SU-DHL-6 (cell line): ENCODE data around the gene PTGER2.

Source experiments
- EZH2phosphoT487 ChIP-seq: fragments of 200-600 bp; sonication (generic), shearing (Covaris generic); conservative IDR thresholded peaks from 2 replicates; pipeline ENCODE4 v1.6.1; 2018; ENCODE audit warnings: mild to moderate bottlenecking, antibody characterized with exemption, low read length, moderate library complexity, mixed read lengths
- TF ChIP-seq, protein P1 (sequence below): fragments of 200-600 bp; sonication (generic); IDR thresholded peaks from one replicate; pipeline ENCODE4 v1.5.1; 2017; ENCODE audit warnings: antibody characterized with exemption, mild to moderate bottlenecking, low read length, moderate library complexity; ENCODE audit not compliant: insufficient read depth, poor library complexity, severe bottlenecking

DNA sequence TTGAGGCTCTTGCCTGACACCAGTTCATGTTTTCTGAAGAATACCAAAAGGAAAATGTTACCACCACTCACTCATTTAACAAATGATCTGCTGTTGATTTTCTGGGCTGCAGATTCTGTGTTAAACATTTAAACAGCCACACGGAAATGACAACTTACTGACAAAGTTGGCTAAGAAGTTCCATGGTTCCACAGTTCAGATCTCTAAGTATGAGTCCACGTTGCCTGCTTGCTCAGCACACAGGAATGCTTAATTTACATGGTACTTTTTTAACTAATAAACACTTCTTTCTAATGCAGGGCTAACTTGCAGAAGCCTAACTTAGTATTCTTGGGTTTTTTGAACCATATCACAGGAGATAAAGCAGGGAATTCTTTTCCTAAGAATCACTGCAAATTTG is 34.7 kb downstream of the PTGER2 start:
- TF ChIP-seq, protein P1, sequence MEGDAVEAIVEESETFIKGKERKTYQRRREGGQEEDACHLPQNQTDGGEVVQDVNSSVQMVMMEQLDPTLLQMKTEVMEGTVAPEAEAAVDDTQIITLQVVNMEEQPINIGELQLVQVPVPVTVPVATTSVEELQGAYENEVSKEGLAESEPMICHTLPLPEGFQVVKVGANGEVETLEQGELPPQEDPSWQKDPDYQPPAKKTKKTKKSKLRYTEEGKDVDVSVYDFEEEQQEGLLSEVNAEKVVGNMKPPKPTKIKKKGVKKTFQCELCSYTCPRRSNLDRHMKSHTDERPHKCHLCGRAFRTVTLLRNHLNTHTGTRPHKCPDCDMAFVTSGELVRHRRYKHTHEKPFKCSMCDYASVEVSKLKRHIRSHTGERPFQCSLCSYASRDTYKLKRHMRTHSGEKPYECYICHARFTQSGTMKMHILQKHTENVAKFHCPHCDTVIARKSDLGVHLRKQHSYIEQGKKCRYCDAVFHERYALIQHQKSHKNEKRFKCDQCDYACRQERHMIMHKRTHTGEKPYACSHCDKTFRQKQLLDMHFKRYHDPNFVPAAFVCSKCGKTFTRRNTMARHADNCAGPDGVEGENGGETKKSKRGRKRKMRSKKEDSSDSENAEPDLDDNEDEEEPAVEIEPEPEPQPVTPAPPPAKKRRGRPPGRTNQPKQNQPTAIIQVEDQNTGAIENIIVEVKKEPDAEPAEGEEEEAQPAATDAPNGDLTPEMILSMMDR = no peak
- TF ChIP-seq EZH2phosphoT487 = no peak
